Stromal cell of bone marrow (primary cell): ENCODE results near the gene CYP1A2.
"Not testable (repeated sequence)": the region's sequence is repeated elsewhere in the genome, so short reads cannot be mapped to it uniquely, and the experiment has no call there.

ENCODE experiments used
- DNase-seq: peaks from one replicate; pipeline ENCODE4 v3.0.0-alpha.2; 2012; ENCODE audit warnings: low read depth

The CYP1A2 gene, protein sequence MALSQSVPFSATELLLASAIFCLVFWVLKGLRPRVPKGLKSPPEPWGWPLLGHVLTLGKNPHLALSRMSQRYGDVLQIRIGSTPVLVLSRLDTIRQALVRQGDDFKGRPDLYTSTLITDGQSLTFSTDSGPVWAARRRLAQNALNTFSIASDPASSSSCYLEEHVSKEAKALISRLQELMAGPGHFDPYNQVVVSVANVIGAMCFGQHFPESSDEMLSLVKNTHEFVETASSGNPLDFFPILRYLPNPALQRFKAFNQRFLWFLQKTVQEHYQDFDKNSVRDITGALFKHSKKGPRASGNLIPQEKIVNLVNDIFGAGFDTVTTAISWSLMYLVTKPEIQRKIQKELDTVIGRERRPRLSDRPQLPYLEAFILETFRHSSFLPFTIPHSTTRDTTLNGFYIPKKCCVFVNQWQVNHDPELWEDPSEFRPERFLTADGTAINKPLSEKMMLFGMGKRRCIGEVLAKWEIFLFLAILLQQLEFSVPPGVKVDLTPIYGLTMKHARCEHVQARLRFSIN

DNA sequence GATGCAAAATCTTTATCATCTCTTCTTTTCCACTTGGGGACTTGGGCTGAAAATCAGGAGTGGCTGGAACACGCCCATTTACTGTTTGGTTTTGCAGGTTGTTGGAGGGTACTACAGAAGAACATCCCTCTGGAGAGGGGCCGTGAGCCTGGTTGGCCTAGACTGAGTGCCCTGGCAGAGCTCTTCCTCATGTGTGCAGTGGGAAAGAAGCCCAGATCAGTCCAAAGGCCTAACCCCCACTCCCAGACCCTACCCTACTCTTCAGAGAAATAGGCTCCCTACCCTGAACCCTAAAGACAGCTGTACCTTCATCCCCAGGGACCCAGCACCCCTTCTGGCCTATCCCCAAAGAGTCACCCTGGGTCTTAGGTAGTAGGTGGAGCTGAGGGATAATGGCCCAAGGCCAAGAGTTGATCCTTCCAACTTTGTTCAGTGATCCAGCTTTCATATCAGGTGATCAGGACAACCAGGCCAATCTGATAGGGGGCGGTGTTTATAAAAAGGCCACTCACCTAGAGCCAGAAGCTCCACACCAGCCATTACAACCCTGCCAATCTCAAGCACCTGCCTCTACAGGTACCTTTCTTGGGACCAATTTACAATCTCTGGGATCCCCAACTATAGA is at the start of gene CYP1A2:
Gene CYP1A2 (plus strand): TSS at position 524 of the 625 bp plus-strand sequence. CDS start 894 bp downstream, outside the sequence.
- DNase-seq, result no peak

DNA sequence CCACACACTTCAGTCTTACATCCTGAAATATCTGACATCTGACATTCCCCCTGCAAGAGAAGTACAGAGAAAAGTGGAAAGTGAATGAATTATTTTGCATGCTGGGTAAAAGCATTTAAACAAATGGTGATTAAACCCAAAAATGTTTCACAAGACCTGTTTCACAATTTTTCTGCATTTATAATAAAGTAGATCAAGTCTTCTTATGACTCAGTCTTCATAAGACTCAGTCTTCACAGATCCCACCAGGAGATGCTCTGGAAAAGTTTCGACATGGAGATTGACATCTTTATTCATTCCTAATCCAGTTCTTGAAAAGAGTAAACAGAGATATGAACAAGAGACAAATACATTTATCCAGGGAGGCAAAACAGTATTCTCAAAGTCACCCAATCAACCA is 39.6 kb upstream of the CYP1A2 start:
- DNase-seq, result peak; percentile 24

DNA sequence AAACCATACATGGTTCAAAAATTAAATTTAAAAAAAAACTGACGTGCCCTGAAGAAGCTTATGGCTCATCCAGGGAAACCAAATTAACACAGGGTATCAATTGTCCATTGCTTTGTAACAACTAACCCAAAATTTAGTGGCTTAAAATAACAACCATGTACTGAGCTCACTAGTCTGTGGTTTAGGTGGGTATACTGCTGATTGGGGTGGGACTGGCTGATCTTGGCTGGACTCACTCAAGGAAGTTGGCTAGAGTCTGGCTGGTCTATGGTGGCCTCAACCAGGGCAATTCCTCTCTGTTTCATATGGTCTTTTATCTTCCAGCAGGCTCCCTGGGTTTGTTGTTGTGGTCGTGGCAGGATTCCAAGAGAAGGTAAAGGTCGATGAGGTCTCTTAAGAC is 38.8 kb upstream of the CYP1A2 start:
- no peak for DNase-seq

DNA sequence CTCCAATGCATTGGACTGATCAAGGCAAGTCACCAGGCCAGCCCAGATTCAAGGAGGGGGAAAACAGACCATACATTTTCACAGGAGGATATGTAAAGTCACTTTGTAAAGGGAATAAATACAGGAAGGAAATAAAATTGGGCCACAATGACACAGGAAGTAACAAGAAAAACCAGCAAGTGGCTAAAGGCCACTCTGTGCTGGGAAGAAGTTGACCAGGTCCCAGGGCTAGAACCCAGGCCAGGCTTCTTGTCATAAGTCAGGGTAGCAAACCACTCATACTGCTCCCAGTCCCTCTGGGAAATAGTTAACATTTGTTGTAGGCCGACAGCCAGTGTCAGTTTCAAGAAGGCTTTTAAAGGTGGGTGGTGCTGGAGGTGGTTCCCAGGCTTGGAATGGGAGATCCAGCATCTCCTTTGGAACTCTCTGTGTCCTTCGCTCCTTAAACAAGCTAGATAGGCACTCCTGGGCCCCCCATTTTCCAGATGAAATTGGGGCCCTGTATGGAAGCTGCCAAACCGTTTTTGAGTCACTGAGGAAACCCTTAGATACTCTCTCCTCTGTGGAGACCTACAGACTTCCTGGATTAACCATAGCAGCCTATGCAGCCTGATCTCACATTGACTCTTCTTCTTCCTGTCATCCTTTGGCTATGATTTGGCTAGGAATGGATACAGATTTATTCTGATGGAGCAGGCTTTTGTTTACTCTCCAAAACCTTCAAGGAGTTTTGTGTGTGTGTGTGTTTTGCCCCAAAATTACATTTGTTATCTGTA is 38.1 kb upstream of the CYP1A2 start:
- no peak for DNase-seq

DNA sequence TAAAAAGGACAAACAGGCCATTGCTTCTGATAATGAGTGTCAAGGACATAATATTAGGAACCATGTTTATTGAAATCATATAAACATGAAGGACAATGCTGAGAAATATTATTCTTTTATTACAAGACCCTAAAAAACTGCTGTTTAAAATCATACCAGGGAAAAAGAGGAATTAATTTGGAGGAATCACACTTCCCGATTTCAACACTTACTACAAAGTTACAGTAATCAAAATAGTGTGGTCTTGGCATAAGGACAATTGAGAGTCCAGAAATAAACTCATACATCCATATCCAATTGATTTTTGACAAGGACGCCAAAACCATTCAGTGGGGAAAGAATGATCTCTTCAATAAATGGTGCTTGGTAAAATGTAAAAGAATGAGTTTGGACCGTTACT is 36.3 kb upstream of the CYP1A2 start:
- DNase-seq, result no peak

DNA sequence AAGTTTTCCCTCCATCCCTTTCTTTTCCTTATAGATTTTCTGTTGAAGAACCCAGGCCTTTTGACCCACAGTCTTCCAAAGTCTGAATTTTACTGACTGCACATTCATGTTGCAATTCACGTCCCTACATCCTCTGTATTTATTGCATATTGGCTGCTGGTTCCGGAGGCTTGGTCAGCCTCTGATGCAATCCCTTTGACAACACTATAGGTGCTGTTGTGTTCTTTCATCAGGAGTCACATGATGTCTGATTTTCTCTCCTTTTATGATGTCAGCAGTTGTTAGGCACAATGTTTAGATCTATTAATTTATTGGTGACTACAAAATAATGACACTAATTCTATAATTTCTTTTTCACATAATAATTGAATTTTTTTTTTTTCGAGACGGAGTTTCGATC is 32.0 kb upstream of the CYP1A2 start:
- no peak for DNase-seq

DNA sequence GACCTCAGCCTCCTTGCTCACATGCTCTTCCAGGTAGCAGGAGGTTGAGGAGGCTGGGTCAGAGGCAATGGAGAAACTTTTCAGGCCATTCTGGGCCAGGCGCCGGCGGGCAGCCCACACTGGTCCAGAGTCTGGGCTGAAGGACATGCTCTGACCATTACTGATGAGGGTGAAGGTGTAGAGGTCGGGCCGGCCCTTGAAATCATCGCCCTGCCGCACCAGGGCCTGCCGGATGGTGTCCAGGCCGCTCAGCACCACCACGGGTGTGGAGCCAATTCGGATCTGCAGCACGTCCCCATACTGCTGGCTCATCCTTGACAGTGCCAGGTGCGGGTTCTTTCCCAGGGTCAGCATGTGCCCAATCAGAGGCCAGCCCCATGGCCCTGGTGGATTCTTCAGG is 26.1 kb upstream of the CYP1A2 start:
- DNase-seq, result no peak

DNA sequence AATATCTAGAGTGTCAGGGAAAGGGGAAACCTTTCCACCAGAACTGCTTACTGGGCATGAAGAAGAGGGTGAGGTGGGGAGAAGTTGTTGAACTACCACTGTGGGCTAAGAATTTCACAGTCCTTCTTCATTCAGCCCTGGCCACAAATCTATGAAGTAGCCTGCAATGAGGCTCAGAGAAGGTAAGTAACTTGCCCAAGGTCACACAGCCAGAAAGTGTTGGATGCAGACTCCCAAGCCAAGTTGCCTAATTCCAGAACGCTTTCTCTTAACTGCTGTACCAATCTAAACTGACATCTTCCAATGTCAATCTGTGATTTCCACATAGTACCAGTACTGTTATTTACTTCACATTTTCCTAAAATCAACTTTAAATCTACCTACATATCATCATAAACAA is 25.5 kb upstream of the CYP1A2 start:
- DNase-seq, result no peak

DNA sequence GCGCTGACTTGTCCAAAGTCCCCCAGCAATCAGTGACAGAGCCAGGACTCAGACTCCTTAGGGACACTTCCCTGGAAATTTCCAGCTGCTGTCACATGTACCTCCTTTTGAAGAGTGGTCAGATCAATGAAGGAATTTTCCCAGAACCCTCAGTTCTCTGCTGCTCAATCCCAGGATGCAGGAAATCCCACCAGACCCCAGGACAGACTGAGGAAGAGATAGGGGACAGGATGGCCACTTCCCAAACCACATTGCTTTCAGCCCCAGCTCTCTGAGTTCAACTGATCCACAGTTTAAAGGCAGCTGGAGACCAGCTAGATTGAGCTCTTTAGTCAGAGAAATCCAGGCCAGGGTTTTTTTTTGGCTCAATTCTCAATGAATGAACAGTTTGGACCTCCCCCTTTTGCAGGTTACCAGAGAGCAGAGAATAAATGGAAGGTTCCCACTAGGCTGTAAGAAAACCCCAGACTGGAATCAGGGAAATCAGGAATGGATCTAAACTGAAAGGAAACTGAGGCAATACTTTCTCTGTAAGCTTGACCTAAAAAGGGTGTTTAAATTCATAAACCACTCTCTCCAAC is 24.8 kb upstream of the CYP1A2 start:
- peak; percentile 47 for DNase-seq

DNA sequence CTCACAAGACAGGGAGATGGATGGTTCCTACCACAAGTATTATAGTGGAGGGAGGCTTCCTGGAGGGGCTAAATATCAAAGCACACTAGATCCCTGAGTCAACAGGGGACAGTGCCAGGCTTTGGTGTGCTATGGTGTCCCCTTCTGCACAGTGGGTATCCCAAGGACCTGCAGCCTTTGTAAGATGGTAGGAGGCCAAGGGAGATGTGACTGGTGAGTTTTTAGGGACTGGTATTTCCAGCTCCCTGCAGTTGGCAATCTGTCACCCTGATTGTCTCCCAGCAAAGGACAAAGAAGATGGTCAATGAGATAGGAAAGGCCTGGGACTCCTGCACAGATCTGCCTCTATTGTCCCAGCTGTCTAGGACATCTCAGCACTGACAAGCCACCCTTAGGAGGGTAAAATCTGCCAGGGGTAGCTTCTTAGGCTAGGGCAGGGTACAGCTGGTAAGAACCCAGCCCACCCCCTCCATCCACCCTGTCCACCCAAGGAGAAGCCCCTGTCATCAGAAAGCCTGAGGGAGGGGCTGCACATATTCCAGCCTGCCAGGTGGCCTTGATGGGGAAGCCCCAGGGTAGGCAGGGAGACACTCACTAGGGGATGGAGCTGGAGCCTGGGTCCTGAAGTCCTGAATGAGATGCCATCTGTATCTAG is 23.9 kb upstream of the CYP1A2 start:
- DNase-seq, result no peak

DNA sequence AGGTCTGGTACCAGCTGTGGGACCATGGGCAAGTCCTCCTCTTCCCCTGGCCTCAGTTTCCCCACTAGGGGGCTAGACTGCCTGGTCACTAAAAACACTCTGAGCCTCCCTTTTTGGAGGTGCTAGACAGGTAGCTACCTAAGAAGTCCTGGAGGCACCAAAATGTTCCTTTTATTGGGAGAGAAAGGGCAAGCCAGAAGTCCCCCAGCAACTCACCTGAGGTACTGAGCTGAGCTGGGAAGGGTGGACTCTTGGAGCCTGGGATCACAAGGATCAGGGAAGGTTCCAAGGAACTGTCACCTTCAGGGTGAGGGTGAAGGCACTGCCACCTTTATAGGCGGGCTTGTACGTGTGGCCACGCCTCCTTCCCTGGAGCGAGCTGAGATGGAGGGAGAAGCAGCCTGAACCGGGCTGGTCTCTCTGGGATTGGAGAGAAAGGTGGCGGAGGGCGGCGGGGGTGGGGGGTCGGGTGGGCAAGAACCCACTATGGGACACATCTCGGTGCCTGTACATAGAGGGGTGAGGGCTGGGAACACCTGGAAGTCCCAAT is 23.3 kb upstream of the CYP1A2 start, which contains the start of gene CYP1A1:
Gene CYP1A1 (minus strand): TSS at position 304 of the 550 bp plus-strand sequence. CDS start 2,431 bp downstream, outside the sequence.
- no peak for DNase-seq

DNA sequence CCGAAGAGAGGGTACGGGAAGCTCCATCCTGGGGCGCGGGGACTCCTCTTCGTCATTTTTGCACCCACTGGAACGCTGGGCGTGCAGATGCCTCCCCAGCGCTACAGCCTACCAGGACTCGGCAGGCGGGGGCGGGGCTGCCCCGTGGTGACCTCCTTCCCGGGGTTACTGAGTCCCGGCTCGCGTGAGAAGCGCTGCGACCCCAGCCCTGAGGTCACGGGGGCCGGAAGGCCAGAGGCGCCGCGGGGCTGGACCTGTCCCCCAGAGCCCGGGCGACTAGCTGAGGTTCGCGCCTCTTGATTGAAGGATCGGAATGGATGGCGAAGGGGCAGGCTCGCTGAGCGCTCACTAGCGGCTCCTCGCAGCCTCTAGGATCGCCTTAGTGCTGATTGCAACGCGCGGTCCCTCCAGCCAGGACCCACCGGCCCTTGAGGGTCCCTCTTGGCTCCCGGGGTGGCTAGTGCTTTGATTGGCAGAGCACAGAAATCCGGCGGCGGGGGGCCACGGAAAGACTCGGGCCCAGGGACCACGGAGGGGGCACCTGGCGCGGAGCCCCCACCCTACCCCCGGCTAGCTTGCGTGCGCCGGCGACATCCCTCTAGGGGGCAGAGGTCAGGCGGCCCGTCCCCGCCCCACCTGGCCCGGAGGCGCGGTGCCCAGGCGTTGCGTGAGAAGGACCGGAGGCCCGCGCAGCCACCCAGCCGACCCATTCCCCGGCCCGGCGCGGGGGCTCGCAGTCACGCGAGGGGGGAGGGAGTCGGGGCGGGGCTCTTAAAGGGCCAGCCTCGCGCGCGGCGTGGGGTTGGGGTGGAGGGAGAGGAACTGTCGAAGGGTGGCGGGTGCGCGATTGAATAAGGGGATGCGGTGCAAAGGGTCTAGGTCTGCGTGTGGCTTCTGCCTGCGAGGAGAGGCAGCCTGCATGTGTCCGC is 22.5 kb upstream of the CYP1A2 start:
- no peak for DNase-seq

DNA sequence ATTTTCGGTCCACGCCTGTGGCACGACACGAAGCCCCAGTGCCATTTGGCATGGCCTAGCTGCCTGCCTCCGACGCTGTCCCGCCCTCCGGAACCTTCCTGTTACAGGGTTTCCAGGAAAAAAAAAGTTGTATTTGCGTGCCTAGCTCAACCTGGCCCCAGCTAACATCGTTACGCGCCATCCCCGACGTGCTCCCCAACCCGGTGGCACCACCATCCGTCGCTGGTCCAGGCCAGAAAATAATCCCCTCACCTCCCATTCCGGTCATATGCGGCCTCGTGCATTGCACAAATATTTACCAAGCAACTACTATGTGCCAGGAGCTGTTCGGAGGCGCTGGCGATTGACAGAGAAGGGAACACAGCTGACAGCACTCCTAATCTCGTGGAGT is 21.9 kb upstream of the CYP1A2 start:
- no peak for DNase-seq

DNA sequence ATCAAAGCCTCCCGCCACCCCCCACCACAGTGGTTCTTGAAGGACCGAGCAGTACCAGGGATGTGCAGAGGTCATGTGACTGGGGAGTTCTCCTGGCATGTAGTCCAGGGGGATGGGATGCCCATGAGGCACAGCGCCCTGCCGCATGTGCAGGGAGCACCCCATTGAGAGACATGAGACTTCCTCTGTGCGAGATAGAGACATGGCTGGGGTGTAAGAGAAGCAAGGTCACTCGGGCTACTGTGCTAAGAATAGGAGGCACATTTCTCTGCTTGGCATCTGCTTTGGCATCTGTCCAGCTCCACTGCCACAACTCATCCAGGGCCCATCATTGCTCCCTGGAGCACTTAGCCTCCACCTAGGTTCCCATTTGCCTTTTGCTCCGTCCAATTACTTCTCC is 20.9 kb upstream of the CYP1A2 start:
- DNase-seq, result no peak

DNA sequence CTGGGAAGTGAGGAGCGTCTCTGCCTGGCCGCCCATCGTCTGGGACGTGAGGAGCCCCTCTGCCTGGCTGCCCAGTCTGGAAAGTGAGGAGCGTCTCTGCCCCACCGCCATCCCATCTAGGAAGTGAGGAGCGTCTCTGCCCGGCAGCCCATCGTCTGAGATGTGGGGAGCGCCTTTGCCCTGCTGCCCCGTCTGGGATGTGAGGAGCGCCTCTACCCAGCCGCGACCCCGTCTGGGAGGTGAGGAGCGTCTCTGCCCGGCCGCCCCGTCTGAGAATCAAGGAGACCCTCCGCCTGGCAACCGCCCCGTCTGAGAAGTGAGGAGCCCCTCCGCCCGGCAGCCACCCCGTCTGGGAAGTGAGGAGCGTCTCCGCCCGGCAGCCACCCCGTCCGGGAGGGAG is 19.9 kb upstream of the CYP1A2 start:
- DNase-seq, result not testable (repeated sequence)

DNA sequence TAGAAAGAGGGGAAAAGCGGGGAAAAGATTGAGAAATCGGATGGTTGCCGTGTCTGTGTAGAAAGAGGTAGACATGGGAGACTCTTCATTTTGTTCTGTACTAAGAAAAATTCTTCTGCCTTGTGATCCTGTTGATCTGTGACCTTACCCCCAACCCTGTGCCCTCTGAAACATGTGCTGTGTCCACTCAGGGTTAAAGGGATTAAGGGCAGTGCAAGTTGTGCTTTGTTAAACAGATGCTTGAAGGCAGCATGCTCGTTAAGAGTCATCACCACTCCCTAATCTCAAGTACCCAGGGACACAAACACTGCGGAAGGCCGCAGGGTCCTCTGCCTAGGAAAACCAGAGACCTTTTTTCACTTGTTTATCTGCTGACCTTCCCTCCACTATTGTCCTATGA is 19.3 kb upstream of the CYP1A2 start:
- DNase-seq, result not testable (repeated sequence)

DNA sequence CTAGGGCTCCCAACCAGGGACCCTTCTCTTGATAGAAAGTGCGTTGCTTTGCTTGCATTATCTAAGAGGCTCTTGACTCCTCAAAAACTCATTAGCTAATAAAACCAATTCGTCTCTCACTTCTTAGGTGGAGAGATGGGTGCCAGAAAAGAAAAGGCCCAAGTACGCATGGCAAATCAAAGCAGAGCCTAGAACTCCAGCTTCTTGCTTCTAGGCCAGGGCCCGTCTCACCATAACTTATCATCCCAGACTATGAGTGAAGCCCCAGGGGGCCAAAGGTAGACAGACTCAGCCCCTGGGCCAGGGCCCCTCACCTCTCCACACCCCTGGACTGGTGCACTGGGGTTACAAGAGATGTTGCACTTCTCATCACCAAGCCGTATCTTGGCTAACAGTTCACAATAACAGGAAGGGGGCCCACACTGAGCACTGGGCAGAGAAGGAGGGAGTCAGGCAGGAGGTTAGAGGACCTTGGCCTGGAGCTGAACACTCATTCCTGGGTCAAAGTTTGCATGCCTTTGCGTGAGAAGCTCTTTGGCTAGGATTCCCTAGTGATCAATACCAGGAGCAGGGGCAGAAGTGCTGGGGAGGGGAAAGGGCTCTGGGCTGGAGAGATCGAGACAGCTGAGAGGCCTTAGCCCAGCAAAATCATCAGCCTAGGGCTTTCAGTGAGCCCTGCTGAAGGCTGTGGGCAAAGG is 17.9 kb upstream of the CYP1A2 start:
- no peak for DNase-seq

DNA sequence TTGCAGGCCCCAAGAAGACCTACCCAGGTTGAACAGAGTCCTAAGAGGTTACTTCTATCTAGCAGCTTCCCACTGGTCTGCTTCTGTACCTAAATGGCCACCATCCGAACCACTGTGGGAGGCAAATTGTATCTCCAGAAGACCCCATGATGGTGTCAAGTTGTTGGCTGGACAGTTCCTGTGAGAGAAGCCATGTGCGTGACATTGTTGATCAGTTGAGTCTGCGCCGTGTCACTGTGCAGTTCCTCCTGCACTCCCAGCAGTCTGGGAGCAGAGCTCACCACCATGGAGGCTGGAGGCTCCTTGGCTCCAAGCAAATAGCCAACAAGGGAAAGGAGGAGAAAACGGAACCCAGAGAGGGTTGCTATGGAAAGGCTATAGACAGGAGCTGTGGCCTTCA is 15.8 kb upstream of the CYP1A2 start:
- no peak for DNase-seq

DNA sequence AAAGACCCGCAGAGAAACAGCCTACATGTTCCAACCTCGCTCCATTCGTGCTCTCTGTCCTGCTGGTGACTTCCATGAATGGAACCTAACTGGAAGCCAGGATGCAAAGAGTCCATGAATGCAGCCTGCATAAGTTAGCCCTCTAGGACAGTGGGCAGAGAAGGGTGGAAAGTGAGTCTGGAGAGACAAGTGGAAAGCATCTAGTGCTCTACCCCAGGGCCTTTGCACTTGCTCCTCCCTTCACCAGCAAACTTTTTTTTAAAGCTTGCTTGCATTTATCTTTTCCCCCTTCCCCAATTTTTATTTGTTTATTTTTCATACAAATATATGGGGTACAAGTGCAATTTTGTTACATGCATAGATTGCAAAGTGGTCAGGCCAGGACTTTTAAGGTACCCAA is 15.4 kb upstream of the CYP1A2 start:
- no peak for DNase-seq

DNA sequence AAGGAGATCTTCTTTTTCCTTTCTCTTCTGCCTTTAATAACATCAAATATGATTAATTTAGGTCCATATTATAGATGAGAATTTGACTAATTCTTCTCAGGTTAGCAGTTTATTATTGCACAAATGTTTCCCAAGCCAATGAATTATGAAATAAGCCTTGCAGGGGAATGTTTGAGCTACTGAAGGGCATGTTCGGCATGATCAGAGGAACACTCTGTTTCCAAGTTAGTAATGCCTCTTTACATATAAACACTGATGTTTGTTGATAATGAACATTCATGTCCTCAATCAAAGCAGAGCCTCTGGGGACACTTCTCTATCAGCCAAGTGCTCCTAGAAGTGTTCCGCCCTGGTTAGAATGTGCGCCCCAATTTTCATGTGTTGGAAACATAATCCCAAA is 13.3 kb upstream of the CYP1A2 start:
- no peak for DNase-seq
